Measurements from ENCODE around the gene THUMPD3.

The THUMPD3 gene

GRCh38 chr3:9397332-9397905, 34.6 kb downstream of the THUMPD3 start, which contains the start of gene SETD5:
TSS of gene SETD5 (plus strand) at chr3:9397615. CDS start at chr3:9428939, 31,324 bp downstream.
- DNase-seq (ENCODE audit: low spot score) = peak; percentile 95

- peak; percentile 69 for DNase-seq (ENCODE audit: low spot score)
These were observed 35.2 kb downstream of the THUMPD3 start for GRCh38 chr3:9397906-9398699.

GRCh38 chr3:9398700-9399336, 36.0 kb downstream of the THUMPD3 start:
- peak; percentile 46 for DNase-seq (ENCODE audit: low spot score)

GRCh38 chr3:9399337-9399703, 36.5 kb downstream of the THUMPD3 start:
- no peak for DNase-seq (ENCODE audit: low spot score)

GRCh38 chr3:9399746-9400145, 36.9 kb downstream of the THUMPD3 start:
- peak; percentile 25 for DNase-seq (ENCODE audit: low spot score)

GRCh38 chr3:9400616-9401015, 37.8 kb downstream of the THUMPD3 start:
- no peak for DNase-seq (ENCODE audit: low spot score)

GRCh38 chr3:9401986-9402385, 39.1 kb downstream of the THUMPD3 start:
- DNase-seq (ENCODE audit: low spot score) = no peak

GRCh38 chr3:9402410-9403228, 39.8 kb downstream of the THUMPD3 start:
- no peak for DNase-seq (ENCODE audit: low spot score)

GRCh38 chr3:9403463-9403862, 40.6 kb downstream of the THUMPD3 start:
- DNase-seq (ENCODE audit: low spot score) = no peak

GRCh38 chr3:9404680-9405079, 41.8 kb downstream of the THUMPD3 start:
- DNase-seq (ENCODE audit: low spot score) = no peak

- no peak for DNase-seq (ENCODE audit: low spot score)
These were observed 42.9 kb downstream of the THUMPD3 start for GRCh38 chr3:9405756-9406155.

GRCh38 chr3:9406856-9407626, 44.2 kb downstream of the THUMPD3 start:
- DNase-seq (ENCODE audit: low spot score) = no peak

GRCh38 chr3:9408061-9408460, 45.2 kb downstream of the THUMPD3 start:
- no peak for DNase-seq (ENCODE audit: low spot score)

- no peak for DNase-seq (ENCODE audit: low spot score)
These were observed 45.7 kb downstream of the THUMPD3 start for GRCh38 chr3:9408546-9408945.

GRCh38 chr3:9409981-9410854, 47.4 kb downstream of the THUMPD3 start:
- no peak for DNase-seq (ENCODE audit: low spot score)

- DNase-seq (ENCODE audit: low spot score) = no peak
These were observed 48.4 kb downstream of the THUMPD3 start for GRCh38 chr3:9411302-9411701.

- DNase-seq (ENCODE audit: low spot score) = no peak
These were observed 49.4 kb downstream of the THUMPD3 start for GRCh38 chr3:9412293-9412692.

GRCh38 chr3:9414826-9415225, 52.0 kb downstream of the THUMPD3 start:
- DNase-seq (ENCODE audit: low spot score) = no peak

GRCh38 chr3:9415485-9416138, 52.8 kb downstream of the THUMPD3 start:
- no peak for DNase-seq (ENCODE audit: low spot score)
